ENCODE measurements around the gene TARS3.
"Not testable (repeated sequence)": the region's sequence is repeated elsewhere in the genome, so short reads cannot be mapped to it uniquely, and the experiment has no call there.

GRCh38 chr15:101767083-101767640, 42.9 kb upstream of the TARS3 start:
- TF ChIP-seq POLR2A (IDR thresholded peaks at IDR 0.05; ENCODE audit: low read depth, low read length); TAF1 (IDR thresholded peaks at IDR 0.05; ENCODE audit: borderline replicate concordance, low read depth, low read length); POLR2AphosphoS5 (IDR thresholded peaks at IDR 0.05; ENCODE audit: low read depth, low read length): not testable (repeated sequence)
